Vagina (tissue), 2 donors: ENCODE data around the gene LINGO4.

ENCODE experiments used
- POLR2A ChIP-seq, 2 donors: fragments of 450-650 bp; IDR thresholded peaks; one replicate each; pipeline ENCODE4 v1.6.1; 2017; ENCODE audit warnings: antibody characterized with exemption in 2 of 2, mild to moderate bottlenecking in 2 of 2, moderate library complexity in 2 of 2
- TF ChIP-seq, protein P1 (sequence below), 3 experiments: fragments of 450-650 bp in 2 of 3; fragments of 200-600 bp in 1 of 3; sonication (generic) in 1 of 3; IDR thresholded peaks; one replicate each; pipeline ENCODE4 v1.5.1; 2017 to 2019; ENCODE audit warnings: antibody characterized with exemption in 3 of 3, mild to moderate bottlenecking in 2 of 3, moderate library complexity in 2 of 3

DNA sequence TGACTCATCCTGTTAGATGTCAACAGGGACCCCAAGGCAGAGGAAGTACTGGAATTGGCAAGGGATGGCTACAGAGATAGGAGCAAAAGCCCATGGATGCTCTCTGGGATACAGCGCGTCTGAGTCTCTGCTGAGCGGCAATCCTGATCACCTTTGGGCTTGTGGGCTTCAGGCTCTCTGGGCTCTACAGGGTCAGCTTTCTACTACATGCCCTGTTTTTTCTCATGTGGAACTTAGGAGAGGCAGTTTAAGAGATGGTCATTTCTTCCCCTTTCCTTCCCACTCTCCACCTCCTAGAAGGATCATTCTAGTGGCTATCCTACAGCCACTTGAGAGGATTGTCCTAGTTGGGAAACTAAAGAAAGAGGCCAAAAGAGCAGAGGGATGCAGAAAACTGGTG is 1.3 kb downstream of the LINGO4 start:
- TF ChIP-seq POLR2A (IDR thresholded peaks at IDR 0.05): no peak
- TF ChIP-seq, protein P1, sequence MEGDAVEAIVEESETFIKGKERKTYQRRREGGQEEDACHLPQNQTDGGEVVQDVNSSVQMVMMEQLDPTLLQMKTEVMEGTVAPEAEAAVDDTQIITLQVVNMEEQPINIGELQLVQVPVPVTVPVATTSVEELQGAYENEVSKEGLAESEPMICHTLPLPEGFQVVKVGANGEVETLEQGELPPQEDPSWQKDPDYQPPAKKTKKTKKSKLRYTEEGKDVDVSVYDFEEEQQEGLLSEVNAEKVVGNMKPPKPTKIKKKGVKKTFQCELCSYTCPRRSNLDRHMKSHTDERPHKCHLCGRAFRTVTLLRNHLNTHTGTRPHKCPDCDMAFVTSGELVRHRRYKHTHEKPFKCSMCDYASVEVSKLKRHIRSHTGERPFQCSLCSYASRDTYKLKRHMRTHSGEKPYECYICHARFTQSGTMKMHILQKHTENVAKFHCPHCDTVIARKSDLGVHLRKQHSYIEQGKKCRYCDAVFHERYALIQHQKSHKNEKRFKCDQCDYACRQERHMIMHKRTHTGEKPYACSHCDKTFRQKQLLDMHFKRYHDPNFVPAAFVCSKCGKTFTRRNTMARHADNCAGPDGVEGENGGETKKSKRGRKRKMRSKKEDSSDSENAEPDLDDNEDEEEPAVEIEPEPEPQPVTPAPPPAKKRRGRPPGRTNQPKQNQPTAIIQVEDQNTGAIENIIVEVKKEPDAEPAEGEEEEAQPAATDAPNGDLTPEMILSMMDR (IDR thresholded peaks at IDR 0.05): no peak
